Islet precursor cell (in vitro differentiated cells): ENCODE results near the gene GLOD4.
"Not testable (repeated sequence)": the region's sequence is repeated elsewhere in the genome, so short reads cannot be mapped to it uniquely, and the experiment has no call there.

Source experiments
- DNase-seq: peaks from one replicate; pipeline ENCODE4 v3.0.0-alpha.2; 2018

Gene GLOD4

GRCh38 chr17:773016-773415 is 9.1 kb downstream of the GLOD4 start:
- DNase-seq = no peak

GRCh38 chr17:767076-767475 is 15.0 kb downstream of the GLOD4 start:
- DNase-seq = no peak

- peak; percentile 25 for DNase-seq
These were observed 21.7 kb downstream of the GLOD4 start for GRCh38 chr17:760371-760770.

GRCh38 chr17:759964-760363 is 22.1 kb downstream of the GLOD4 start:
- no peak for DNase-seq

- not testable (repeated sequence) for DNase-seq
These were observed 26.0 kb downstream of the GLOD4 start for GRCh38 chr17:756010-756567.

- DNase-seq = not testable (repeated sequence)
These were observed 26.6 kb downstream of the GLOD4 start for GRCh38 chr17:755319-755961.

GRCh38 chr17:753418-753817 is 28.7 kb downstream of the GLOD4 start:
- DNase-seq = no peak

- peak; percentile 78 for DNase-seq
These were observed 29.4 kb downstream of the GLOD4 start for GRCh38 chr17:752620-753219.

GRCh38 chr17:752002-752619 is 30.0 kb downstream of the GLOD4 start, which contains the start of gene GEMIN4:
TSS of gene GEMIN4 (minus strand) at chr17:752264. CDS start at chr17:752142, 122 bp downstream.
- peak; percentile 98 for DNase-seq

- DNase-seq = no peak
These were observed 30.6 kb downstream of the GLOD4 start for GRCh38 chr17:751269-752001.

- no peak for DNase-seq
These were observed 31.5 kb downstream of the GLOD4 start for GRCh38 chr17:750431-751037.

GRCh38 chr17:749359-749758 is 32.7 kb downstream of the GLOD4 start:
- DNase-seq = not testable (repeated sequence)

- not testable (repeated sequence) for DNase-seq
These were observed 33.5 kb downstream of the GLOD4 start for GRCh38 chr17:748604-749003.

- no peak for DNase-seq
These were observed 35.1 kb downstream of the GLOD4 start for GRCh38 chr17:746783-747629.

- no peak for DNase-seq
These were observed 35.9 kb downstream of the GLOD4 start for GRCh38 chr17:746181-746580.

GRCh38 chr17:745406-745805 is 36.7 kb downstream of the GLOD4 start:
- no peak for DNase-seq

- no peak for DNase-seq
These were observed 37.1 kb downstream of the GLOD4 start for GRCh38 chr17:744937-745336.

- no peak for DNase-seq
These were observed 38.9 kb downstream of the GLOD4 start for GRCh38 chr17:743139-743538.

GRCh38 chr17:742147-742793 is 39.8 kb downstream of the GLOD4 start:
- no peak for DNase-seq

- no peak for DNase-seq
These were observed 41.7 kb downstream of the GLOD4 start for GRCh38 chr17:740240-741017.
